NCI-H524 treated with DMSO at 0.1 percent for 48 hours (cell line): ENCODE measurements around the gene PFN1.
A peak's percentile ranks its signal among the peaks of the same experiment; 100 is the strongest.
"Not testable (repeated sequence)": the region's sequence is repeated elsewhere in the genome, so short reads cannot be mapped to it uniquely, and the experiment has no call there.

Experiments
- DNase-seq: peaks from one replicate; lab custom pipeline; 2025; lab: John Stamatoyannopoulos, UW

Gene PFN1

GRCh38 chr17:4921320-4921719 is 27.0 kb downstream of the PFN1 start:
- no peak for DNase-seq

DNA sequence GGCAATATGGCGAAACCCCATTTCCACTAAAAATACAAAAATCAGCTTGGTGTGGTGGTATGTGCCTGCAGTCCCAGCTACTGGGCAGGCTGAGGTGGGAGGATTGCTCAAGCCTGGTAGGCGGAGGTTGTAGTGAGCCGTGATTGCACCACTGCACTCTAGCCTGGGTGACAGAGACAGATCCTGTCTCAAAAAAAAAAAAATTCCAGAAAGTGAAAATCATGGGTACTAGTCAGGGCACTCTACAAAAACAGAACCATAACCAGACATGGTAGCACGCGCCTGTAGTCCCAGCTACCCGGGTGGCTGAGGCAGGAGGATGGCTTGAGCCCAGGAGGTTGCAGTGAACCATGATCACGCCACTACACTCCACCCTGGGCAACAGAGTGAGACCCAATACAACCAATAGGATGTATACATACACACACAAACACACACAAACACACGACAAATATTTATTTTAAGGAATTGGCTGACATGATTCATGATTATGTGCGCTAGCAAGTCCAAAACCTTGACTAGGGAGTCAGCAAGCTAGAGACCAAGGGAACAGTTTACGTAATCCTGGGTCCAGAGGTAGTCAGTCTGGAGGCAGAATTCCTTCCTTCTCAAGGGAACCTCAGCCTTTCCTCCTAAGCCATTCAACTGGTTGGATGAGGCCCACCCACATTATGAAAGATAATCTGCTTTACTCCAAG is 27.8 kb downstream of the PFN1 start:
- no peak for DNase-seq

DNA sequence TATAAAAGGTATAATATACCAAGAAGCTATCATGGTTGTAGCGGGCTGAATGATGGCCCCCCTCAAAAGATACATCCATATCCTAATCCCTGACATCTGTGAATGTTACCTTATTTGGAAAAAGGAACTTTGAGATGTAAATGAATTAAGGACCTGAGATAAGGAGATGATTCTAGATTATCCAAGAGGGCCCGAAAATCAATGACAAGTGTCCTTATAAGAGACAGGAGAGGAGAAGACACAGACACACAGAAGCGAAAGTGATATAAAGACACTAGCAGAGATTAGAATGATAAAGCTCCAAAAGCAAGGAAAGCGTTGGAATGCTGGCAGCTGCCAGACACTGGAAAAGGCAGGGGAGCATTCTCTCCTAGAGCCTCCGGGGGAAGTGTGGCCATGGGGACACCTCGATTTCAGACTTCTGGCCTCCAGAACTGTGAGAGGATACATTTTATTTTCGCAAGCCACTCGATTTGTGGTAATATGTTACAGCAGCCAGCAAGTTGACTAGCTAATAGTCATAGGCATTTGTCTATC is 28.8 kb downstream of the PFN1 start:
- no peak for DNase-seq

GRCh38 chr17:4914551-4914950 is 33.8 kb downstream of the PFN1 start:
- DNase-seq: not testable (repeated sequence)

- no peak for DNase-seq
These were observed 34.3 kb downstream of the PFN1 start for GRCh38 chr17:4913994-4914393.

DNA sequence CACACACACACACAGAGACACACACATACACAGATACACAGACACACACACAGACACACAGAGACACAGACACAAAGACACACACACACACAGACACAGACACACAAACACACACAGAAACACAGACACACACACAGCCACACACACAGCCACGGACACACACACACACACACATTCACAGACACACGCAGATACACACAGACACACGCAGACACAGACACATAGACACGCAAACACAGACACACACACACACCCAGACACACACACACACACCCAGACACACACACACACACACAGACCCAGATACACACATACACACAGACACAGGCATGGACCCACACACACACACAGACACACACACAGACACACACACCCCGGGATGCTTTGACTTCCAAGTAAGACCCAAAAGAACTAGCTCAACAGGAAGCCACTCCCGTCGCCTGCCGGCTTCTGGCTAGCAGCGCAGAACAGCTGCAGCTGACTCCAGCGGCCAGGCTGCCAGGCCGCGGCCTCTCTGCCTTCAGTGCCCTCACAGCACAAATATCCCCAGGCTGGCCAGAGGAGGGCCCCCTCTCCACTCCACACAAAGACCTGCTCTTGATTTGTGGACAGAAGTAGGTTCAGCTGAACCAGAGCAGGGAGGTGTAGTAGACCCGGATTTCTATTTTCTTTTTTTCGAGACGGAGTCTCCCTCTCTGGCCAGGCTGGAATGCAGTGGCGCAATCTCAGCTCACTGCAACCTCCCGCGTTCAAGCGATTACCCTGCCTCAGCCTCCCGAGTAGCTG is 39.4 kb downstream of the PFN1 start:
- DNase-seq: peak; percentile 34

DNA sequence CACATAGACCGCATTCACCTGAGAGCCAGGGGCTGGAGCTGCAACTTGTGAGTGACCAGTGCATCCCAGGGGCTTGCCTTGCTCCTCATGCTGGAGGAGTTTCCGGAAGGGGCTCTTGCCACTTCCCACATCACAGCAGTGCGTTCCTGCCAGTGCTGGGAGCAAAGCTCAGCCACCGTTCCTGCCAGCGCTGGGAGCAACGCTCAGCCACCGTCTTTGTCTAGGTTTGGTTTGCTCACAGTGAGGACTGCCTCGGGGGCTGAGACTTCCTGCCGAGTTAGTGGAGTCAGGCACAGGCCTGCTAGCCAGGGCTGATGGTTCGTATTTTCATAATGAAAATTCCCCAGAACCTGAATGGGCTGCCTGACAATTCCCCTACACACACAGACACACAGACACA is 40.0 kb downstream of the PFN1 start:
- no peak for DNase-seq

DNA sequence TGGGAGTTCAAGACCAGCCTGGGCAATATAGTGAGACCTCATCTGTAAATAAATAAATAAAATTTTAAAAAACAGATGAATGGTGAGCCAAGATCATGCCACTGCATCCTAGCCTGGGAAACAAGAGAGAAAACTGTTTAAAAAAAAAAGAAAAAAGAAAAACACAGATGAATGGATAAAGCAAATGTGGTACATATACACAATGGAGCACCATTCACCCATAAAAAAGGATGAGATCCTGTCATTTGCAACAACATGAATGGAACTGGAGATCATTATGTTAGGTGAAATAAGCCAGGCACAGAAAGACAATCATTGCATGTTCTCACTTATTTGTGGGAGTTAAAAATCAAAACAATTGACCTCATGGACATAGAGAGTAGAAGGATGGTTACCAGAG is 41.7 kb downstream of the PFN1 start:
- DNase-seq: not testable (repeated sequence)

- DNase-seq: no peak
These were observed 45.1 kb downstream of the PFN1 start, which contains the start of gene CHRNE for GRCh38 chr17:4903051-4903818. TSS of gene CHRNE (minus strand) at chr17:4903098. CDS start at chr17:4903063, 35 bp downstream.

GRCh38 chr17:4902540-4902939 is 45.8 kb downstream of the PFN1 start:
- no peak for DNase-seq

DNA sequence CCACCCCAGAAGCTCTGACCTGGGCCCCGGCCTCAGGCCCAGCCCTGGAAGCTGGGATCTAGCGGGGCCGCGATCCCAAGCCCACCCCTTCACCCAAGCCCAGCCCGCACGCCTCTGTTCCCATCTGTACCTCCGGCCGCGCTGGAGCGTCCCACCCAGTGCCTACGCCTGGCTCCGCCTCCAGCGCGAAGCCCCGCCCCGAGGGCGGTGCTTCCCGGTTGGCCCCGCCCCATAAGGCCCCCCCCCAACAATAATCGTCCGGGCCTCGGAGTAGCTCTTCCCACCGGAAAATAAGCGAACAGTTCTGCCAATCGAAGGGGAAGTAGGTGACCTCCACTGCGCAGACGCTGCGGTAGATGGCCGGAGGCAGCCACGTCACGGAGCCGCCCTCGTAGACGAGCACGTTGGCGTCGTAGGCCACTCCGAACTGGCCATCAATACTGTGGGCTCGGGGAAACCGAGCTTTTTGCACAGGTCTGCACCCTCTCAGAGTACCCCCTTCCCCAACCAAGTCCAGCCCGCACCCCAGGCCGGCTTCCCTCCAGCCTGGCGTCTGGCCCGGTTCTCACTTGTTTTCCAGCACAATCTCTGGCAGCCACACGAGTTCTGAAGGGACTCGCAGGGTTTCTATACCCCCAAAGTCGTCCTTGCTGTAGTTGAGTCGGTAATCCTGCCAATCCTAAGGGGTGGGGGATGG is 46.5 kb downstream of the PFN1 start:
- no peak for DNase-seq

GRCh38 chr17:4901108-4901647 is 47.2 kb downstream of the PFN1 start:
- DNase-seq: no peak

DNA sequence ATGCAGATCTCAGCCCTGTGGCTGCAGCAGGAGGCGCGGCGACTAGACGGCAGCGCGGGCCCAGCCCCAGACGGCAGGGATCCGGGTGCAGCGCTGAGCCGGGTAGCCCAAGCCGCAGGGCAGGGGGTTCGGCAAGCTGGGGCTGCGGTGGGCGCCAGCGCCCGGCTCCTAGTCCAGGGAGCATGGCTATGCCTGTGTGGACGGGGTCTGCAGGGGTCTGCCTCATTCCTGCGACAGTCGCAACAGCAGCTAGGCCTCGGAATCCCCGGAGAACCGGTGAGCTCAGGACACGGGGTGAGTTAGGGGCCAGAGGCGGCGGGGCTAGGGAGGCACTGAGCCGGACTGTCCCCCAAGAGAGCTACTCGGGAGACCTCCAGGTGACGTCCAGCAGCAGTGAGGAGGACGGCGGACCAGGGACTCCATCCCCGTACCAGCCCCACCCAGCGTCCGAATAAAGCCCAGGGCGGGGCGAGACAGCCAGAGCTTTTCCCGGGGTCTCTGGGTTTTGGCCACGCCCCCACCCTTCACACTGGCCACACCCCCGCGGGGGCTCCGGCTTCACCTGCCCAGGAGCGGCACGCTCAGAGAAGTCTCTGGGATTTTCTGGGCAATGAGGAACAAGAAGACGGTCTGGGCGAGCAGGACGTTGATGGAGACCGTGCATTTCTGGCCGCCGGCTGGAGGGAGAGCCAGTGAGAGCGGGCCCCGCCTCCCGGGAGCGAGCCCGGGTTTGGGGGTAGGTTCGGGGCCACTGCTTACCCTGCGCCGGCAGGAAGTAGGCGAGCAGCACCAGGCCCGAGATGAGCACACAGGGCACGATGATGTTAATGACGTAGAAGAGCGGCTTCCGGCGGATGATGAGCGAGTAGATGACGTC is 47.9 kb downstream of the PFN1 start:
- DNase-seq: no peak

GRCh38 chr17:4899341-4900230 is 48.7 kb downstream of the PFN1 start, which contains the start of gene C17orf107:
TSS of gene C17orf107 (plus strand) at chr17:4899536. CDS start at chr17:4899763, 227 bp downstream.
- no peak for DNase-seq

- DNase-seq: no peak
These were observed 49.4 kb downstream of the PFN1 start for GRCh38 chr17:4898927-4899326.

- no peak for DNase-seq
These were observed 50.0 kb downstream of the PFN1 start for GRCh38 chr17:4898351-4898750.

GRCh38 chr17:4897785-4898184 is 50.5 kb downstream of the PFN1 start:
- DNase-seq: no peak

GRCh38 chr17:4897198-4897687 is 51.1 kb downstream of the PFN1 start:
- no peak for DNase-seq
